HG03196 (cell line): ENCODE results near the gene INHA.

Source experiments
- ATAC-seq: cut with Tn5 transposase; IDR thresholded peaks from one replicate; pipeline ENCODE4 v1.9.1; 2021; ENCODE audit not compliant: unreplicated experiment

The INHA gene

GRCh38 chr2:219557791-219558785 is 14.0 kb upstream of the INHA start:
- ATAC-seq = no peak

GRCh38 chr2:219559156-219559915 is 12.8 kb upstream of the INHA start:
- no peak for ATAC-seq

GRCh38 chr2:219560037-219560892 is 11.8 kb upstream of the INHA start:
- no peak for ATAC-seq

GRCh38 chr2:219560893-219561178 is 11.3 kb upstream of the INHA start:
- ATAC-seq = no peak

GRCh38 chr2:219561179-219562048 is 10.7 kb upstream of the INHA start:
- ATAC-seq = no peak

GRCh38 chr2:219562049-219563020 is 9.8 kb upstream of the INHA start:
- no peak for ATAC-seq

GRCh38 chr2:219563271-219563928 is 8.7 kb upstream of the INHA start:
- no peak for ATAC-seq

GRCh38 chr2:219565130-219566080 is 6.7 kb upstream of the INHA start:
- ATAC-seq = no peak

- ATAC-seq = no peak
Measured at GRCh38 chr2:219566640-219567039, 5.5 kb upstream of the INHA start.

GRCh38 chr2:219567131-219567530 is 5.0 kb upstream of the INHA start:
- no peak for ATAC-seq

GRCh38 chr2:219567791-219568361 is 4.2 kb upstream of the INHA start:
- ATAC-seq = no peak

- no peak for ATAC-seq
Measured at GRCh38 chr2:219569041-219569440, 3.1 kb upstream of the INHA start.

- ATAC-seq = no peak
Measured at GRCh38 chr2:219569635-219570034, 2.5 kb upstream of the INHA start.

GRCh38 chr2:219570194-219570923 is 1.8 kb upstream of the INHA start:
- ATAC-seq = no peak

- ATAC-seq = no peak
Measured at GRCh38 chr2:219570924-219571310, 1.2 kb upstream of the INHA start.
